Measurements from ENCODE around the gene S1PR2. TPM values are rescaled to one million over a fixed set of nuclear protein-coding genes. Genes with fewer than 3 reads are reported as not detected.

S1PR2 gene
- total RNA-seq, 2 experiments from 2014 or later, result 14.6 to 17.2 TPM

- H3K27me3 Mint-ChIP-seq, result no peaks in the 10 kb centered on the region
- Histone ChIP-seq H3K9me3 (ENCODE audit: control insufficient read depth in 1 of 2, insufficient read depth in 1 of 2, low read length in 2 of 2) (no peaks in the 10 kb centered on the region), H3K4me3 (ENCODE audit: low read length) (no peak overlapping the region), H3K36me3 (ENCODE audit: insufficient read depth, low read length) (peaks cover 22% of the 10 kb centered on the region), H3K4me1 (ENCODE audit: insufficient read depth, low read length) (no peaks in the 10 kb centered on the region), H3K27me3 (ENCODE audit: control insufficient read depth in 1 of 2, insufficient read depth in 2 of 2, low read length in 2 of 2) (no peaks in the 10 kb centered on the region), H3K27ac (ENCODE audit: low read depth in 1 of 2, low read length in 2 of 2) (no peak overlapping the region)
- TF ChIP-seq, protein P1, sequence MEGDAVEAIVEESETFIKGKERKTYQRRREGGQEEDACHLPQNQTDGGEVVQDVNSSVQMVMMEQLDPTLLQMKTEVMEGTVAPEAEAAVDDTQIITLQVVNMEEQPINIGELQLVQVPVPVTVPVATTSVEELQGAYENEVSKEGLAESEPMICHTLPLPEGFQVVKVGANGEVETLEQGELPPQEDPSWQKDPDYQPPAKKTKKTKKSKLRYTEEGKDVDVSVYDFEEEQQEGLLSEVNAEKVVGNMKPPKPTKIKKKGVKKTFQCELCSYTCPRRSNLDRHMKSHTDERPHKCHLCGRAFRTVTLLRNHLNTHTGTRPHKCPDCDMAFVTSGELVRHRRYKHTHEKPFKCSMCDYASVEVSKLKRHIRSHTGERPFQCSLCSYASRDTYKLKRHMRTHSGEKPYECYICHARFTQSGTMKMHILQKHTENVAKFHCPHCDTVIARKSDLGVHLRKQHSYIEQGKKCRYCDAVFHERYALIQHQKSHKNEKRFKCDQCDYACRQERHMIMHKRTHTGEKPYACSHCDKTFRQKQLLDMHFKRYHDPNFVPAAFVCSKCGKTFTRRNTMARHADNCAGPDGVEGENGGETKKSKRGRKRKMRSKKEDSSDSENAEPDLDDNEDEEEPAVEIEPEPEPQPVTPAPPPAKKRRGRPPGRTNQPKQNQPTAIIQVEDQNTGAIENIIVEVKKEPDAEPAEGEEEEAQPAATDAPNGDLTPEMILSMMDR (IDR thresholded peaks at IDR 0.05), result no peak
- no peak overlapping the region for H3K27ac Mint-ChIP-seq
- H3K9me3 Mint-ChIP-seq, result no peaks in the 10 kb centered on the region
- DNase-seq (peak in 1 of 14 experiments; percentile 10), ATAC-seq (ENCODE audit: poor library complexity) (no peak)
- H3K4me1 Mint-ChIP-seq (ENCODE audit: low read depth), result peaks cover 4% of the 10 kb centered on the region
- ChIA-PET POLR2A (no interaction called here), CTCF (interaction anchor here (0.9 to 1.0 kb wide), 3 partner anchors 9 to 111 kb away, joined by 3 to 4 read pairs (median 3); no protein-coding TSS in a partner anchor)
- H3K36me3 Mint-ChIP-seq (ENCODE audit: low read depth), result peaks cover 30% of the 10 kb centered on the region
- intact Hi-C loops (cut with DNase I, micrococcal nuclease), result no loop called here
- H3K4me3 Mint-ChIP-seq, result no peak overlapping the region
Observed at GRCh38 chr19:10277795-10278589, 46.9 kb upstream of the S1PR2 start.

DNA sequence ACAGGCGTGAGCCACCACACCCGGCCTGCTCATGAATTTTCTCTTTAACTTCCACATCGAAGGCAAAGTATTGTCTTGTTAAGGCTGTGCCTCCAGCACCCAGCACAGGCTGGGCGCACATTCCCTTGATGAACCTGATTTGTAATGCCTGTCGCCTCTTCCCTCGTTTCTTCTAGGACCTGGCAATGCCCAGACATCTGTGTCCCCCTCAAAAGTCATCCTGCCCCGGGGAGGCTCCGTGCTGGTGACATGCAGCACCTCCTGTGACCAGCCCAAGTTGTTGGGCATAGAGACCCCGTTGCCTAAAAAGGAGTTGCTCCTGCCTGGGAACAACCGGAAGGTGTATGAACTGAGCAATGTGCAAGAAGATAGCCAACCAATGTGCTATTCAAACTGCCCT is 43.5 kb upstream of the S1PR2 start:
- H3K4me1 Mint-ChIP-seq (ENCODE audit: low read depth), result peaks cover 34% of the 10 kb centered on the region
- no peaks in the 10 kb centered on the region for H3K9me3 ChIP-seq (ENCODE audit: control insufficient read depth in 1 of 2, insufficient read depth in 1 of 2, low read length in 2 of 2)
- H3K4me3 ChIP-seq (ENCODE audit: low read length), result no peak overlapping the region
- no peaks in the 10 kb centered on the region for H3K9me3 Mint-ChIP-seq
- H3K36me3 ChIP-seq (ENCODE audit: insufficient read depth, low read length), result peaks cover 20% of the 10 kb centered on the region
- H3K27ac Mint-ChIP-seq, result no peak overlapping the region
- H3K36me3 Mint-ChIP-seq (ENCODE audit: low read depth), result peaks cover 24% of the 10 kb centered on the region
- no peak overlapping the region for H3K4me3 Mint-ChIP-seq
- H3K4me1 ChIP-seq (ENCODE audit: insufficient read depth, low read length), result peaks cover 32% of the 10 kb centered on the region
- CTCF ChIA-PET, result interaction anchor here (0.7 to 1.2 kb wide), 2 partner anchors 10 to 46 kb away, joined by 3 read pairs; no protein-coding TSS in a partner anchor
- ATAC-seq (ENCODE audit: poor library complexity) (no peak), DNase-seq (no peak)
- TF ChIP-seq, protein P1 (IDR thresholded peaks at IDR 0.05), result no peak
- H3K27me3 Mint-ChIP-seq, result no peaks in the 10 kb centered on the region
- H3K27me3 ChIP-seq (ENCODE audit: control insufficient read depth in 1 of 2, insufficient read depth in 2 of 2, low read length in 2 of 2), result no peaks in the 10 kb centered on the region
- POLR2A ChIA-PET, result no interaction called here
- intact Hi-C loops (cut with DNase I, micrococcal nuclease), result loop anchor here in 1 of 2 experiments (5.0 kb wide), 1 partner anchor 43 kb away; the partner anchor contains the start of gene FDX2
- H3K27ac ChIP-seq (ENCODE audit: low read depth in 1 of 2, low read length in 2 of 2), result no peak overlapping the region

DNA sequence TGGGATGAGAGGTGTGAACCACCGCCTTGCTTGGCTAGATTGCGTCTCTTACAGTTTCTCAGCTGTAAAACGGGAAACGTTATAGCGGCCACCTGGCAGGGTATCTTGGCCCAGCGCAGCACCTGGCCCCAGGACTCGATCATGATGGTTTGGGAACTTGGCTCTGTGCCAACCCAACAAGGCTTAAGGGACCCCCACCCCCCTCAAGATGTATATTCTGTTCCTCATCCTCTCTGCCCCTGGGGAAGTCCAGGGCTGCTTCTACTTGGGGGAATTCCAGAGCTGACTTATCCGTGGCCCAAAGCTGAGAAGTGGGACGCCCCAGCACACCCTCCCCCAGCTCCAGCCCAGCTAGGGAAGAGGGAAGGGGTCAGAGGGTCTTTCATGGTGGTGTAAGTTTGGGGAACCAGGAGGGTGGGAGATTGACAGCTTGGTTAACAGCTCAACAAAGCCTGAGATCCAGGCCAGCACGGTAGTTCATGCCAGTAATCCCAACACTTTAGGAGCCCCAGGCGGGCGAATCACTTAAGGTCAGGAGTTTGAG is 40.5 kb upstream of the S1PR2 start:
- Histone ChIP-seq H3K9me3 (ENCODE audit: control insufficient read depth in 1 of 2, insufficient read depth in 1 of 2, low read length in 2 of 2) (no peaks in the 10 kb centered on the region), H3K4me3 (ENCODE audit: low read length) (peak overlapping the region; percentile 80), H3K36me3 (ENCODE audit: insufficient read depth, low read length) (peaks cover 7% of the 10 kb centered on the region), H3K4me1 (ENCODE audit: insufficient read depth, low read length) (peaks cover 36% of the 10 kb centered on the region), H3K27me3 (ENCODE audit: control insufficient read depth in 1 of 2, insufficient read depth in 2 of 2, low read length in 2 of 2) (no peaks in the 10 kb centered on the region), H3K27ac (ENCODE audit: low read depth in 1 of 2, low read length in 2 of 2) (peak overlapping the region; percentile 77 to 95)
- no peak for ATAC-seq (ENCODE audit: poor library complexity)
- Mint-ChIP-seq H3K4me1 (ENCODE audit: low read depth) (peaks cover 38% of the 10 kb centered on the region), H3K27ac (peak overlapping the region; percentile 80), H3K27me3 (no peaks in the 10 kb centered on the region), H3K36me3 (ENCODE audit: low read depth) (peaks cover 13% of the 10 kb centered on the region), H3K9me3 (no peaks in the 10 kb centered on the region), H3K4me3 (peak overlapping the region; percentile 86)
- TF ChIP-seq, protein P1 (IDR thresholded peaks at IDR 0.05), result no peak
- CTCF ChIA-PET, result interaction anchor here (0.5 to 6.4 kb wide), 10 partner anchors 13 to 120 kb away, joined by 3 to 102 read pairs (median 10); partner anchors contain the start of gene ICAM5
- intact Hi-C loops (cut with DNase I, micrococcal nuclease), result loop anchor here (2.0 to 5.0 kb wide), 2 partner anchors 15 to 46 kb away; partner anchors contain the start of genes FDX2 (in 1 of the 2) and ICAM4 (in 1 of the 2)
- POLR2A ChIA-PET, result interaction anchor here (0.6 to 4.0 kb wide), 17 partner anchors 9 to 436 kb away, joined by 3 to 69 read pairs (median 10); partner anchors contain the start of genes CDC37, FDX2, ICAM4 and ICAM5
- peak in 4 of 14 experiments; percentile 24 to 87 (median 65) for DNase-seq

Data from CD4-positive, alpha-beta T cell (primary cell).